Measurements from ENCODE around the gene GID8. TPM values are rescaled to one million over a fixed set of nuclear protein-coding genes. Genes with fewer than 3 reads are reported as not detected.

Gene GID8
- total and polyA plus RNA-seq, 2 of the 13 experiments (the other 11 are each of a cell fraction or from before 2014, with no cell fraction given) = 39.6 to 59.8 TPM

GRCh38 chr20:62977613-62978560, 39.9 kb downstream of the GID8 start (continued):
- TF ChIP-seq ELK4 (CRISPR knock-in tag; IDR thresholded peaks at IDR 0.05; ENCODE audit: borderline replicate concordance) (no peak), SPEN (CRISPR knock-in tag; IDR thresholded peaks at IDR 0.05; ENCODE audit: low read depth) (no peak), STAT5B (CRISPR knock-in tag; IDR thresholded peaks at IDR 0.05) (no peak), SMYD3 (CRISPR knock-in tag; IDR thresholded peaks at IDR 0.05) (no peak), FLYWCH1 (CRISPR knock-in tag; IDR thresholded peaks at IDR 0.05) (no peak), ZNF709 (CRISPR knock-in tag; IDR thresholded peaks at IDR 0.05) (no peak), JUN (CRISPR knock-in tag; IDR thresholded peaks at IDR 0.05) (no peak), ZBTB34 (CRISPR knock-in tag; IDR thresholded peaks at IDR 0.05) (no peak), CBX1 (IDR thresholded peaks at IDR 0.05; ENCODE audit: low read depth) (no peak), ZNF564 (CRISPR knock-in tag; IDR thresholded peaks at IDR 0.05) (no peak), TAF1 (CRISPR knock-in tag; IDR thresholded peaks at IDR 0.05) (no peak), ZNF446 (CRISPR knock-in tag; IDR thresholded peaks at IDR 0.05) (no peak), ZNF18 (CRISPR knock-in tag; IDR thresholded peaks at IDR 0.05; ENCODE audit: insufficient replicate concordance) (no peak)
- TF ChIP-seq, protein P1, sequence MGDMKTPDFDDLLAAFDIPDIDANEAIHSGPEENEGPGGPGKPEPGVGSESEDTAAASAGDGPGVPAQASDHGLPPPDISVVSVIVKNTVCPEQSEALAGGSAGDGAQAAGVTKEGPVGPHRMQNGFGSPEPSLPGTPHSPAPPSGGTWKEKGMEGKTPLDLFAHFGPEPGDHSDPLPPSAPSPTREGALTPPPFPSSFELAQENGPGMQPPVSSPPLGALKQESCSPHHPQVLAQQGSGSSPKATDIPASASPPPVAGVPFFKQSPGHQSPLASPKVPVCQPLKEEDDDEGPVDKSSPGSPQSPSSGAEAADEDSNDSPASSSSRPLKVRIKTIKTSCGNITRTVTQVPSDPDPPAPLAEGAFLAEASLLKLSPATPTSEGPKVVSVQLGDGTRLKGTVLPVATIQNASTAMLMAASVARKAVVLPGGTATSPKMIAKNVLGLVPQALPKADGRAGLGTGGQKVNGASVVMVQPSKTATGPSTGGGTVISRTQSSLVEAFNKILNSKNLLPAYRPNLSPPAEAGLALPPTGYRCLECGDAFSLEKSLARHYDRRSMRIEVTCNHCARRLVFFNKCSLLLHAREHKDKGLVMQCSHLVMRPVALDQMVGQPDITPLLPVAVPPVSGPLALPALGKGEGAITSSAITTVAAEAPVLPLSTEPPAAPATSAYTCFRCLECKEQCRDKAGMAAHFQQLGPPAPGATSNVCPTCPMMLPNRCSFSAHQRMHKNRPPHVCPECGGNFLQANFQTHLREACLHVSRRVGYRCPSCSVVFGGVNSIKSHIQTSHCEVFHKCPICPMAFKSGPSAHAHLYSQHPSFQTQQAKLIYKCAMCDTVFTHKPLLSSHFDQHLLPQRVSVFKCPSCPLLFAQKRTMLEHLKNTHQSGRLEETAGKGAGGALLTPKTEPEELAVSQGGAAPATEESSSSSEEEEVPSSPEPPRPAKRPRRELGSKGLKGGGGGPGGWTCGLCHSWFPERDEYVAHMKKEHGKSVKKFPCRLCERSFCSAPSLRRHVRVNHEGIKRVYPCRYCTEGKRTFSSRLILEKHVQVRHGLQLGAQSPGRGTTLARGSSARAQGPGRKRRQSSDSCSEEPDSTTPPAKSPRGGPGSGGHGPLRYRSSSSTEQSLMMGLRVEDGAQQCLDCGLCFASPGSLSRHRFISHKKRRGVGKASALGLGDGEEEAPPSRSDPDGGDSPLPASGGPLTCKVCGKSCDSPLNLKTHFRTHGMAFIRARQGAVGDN (CRISPR knock-in tag; IDR thresholded peaks at IDR 0.05) = no peak
- TF ChIP-seq, protein P2, sequence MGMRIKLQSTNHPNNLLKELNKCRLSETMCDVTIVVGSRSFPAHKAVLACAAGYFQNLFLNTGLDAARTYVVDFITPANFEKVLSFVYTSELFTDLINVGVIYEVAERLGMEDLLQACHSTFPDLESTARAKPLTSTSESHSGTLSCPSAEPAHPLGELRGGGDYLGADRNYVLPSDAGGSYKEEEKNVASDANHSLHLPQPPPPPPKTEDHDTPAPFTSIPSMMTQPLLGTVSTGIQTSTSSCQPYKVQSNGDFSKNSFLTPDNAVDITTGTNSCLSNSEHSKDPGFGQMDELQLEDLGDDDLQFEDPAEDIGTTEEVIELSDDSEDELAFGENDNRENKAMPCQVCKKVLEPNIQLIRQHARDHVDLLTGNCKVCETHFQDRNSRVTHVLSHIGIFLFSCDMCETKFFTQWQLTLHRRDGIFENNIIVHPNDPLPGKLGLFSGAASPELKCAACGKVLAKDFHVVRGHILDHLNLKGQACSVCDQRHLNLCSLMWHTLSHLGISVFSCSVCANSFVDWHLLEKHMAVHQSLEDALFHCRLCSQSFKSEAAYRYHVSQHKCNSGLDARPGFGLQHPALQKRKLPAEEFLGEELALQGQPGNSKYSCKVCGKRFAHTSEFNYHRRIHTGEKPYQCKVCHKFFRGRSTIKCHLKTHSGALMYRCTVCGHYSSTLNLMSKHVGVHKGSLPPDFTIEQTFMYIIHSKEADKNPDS (CRISPR knock-in tag; IDR thresholded peaks at IDR 0.05) = no peak
- TF ChIP-seq, protein P3, sequence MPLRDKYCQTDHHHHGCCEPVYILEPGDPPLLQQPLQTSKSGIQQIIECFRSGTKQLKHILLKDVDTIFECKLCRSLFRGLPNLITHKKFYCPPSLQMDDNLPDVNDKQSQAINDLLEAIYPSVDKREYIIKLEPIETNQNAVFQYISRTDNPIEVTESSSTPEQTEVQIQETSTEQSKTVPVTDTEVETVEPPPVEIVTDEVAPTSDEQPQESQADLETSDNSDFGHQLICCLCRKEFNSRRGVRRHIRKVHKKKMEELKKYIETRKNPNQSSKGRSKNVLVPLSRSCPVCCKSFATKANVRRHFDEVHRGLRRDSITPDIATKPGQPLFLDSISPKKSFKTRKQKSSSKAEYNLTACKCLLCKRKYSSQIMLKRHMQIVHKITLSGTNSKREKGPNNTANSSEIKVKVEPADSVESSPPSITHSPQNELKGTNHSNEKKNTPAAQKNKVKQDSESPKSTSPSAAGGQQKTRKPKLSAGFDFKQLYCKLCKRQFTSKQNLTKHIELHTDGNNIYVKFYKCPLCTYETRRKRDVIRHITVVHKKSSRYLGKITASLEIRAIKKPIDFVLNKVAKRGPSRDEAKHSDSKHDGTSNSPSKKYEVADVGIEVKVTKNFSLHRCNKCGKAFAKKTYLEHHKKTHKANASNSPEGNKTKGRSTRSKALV (CRISPR knock-in tag; IDR thresholded peaks at IDR 0.05) = no peak
